Measurements from ENCODE around the gene ASCL5. TPM values are rescaled to one million over a fixed set of nuclear protein-coding genes. Genes with fewer than 3 reads are reported as not detected.

Gene ASCL5
- total RNA-seq, 1 donor from 2014 or later: not detected

DNA sequence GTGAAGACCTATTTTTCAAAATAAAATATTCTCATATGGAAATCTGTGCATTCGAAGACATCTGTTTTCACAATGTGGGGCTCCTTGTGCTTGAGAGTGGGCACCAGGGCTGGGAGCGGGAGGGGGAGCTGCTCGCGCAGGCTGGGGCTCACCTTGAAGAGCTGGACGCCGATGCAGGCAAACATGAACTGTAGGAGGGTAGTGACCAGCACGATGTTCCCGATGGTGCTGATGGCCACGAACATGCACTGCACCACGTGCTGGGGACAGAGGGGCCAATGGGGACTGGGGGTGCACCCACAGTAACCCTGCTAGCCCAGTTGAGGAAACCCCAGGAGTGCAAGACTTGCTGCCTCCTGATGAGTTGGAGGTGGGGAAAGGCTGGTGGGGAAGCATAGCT lies 61.3 kb downstream of the ASCL5 start:
- Mint-ChIP-seq H3K4me3 (no peak overlapping the region), H3K27me3 (peaks cover 16% of the 10 kb centered on the region), H3K9me3 (no peaks in the 10 kb centered on the region), H3K36me3 (ENCODE audit: low read depth) (no peaks in the 10 kb centered on the region), H3K4me1 (no peaks in the 10 kb centered on the region), H3K27ac (no peak overlapping the region)
- ATAC-seq (ENCODE audit: low read depth): no peak
- CTCF ChIA-PET: interaction anchor here (1.0 kb wide), 1 partner anchor 444 kb away, joined by 3 read pairs; no protein-coding TSS in a partner anchor
- POLR2A ChIA-PET: no interaction called here
- TF ChIP-seq, protein P1, sequence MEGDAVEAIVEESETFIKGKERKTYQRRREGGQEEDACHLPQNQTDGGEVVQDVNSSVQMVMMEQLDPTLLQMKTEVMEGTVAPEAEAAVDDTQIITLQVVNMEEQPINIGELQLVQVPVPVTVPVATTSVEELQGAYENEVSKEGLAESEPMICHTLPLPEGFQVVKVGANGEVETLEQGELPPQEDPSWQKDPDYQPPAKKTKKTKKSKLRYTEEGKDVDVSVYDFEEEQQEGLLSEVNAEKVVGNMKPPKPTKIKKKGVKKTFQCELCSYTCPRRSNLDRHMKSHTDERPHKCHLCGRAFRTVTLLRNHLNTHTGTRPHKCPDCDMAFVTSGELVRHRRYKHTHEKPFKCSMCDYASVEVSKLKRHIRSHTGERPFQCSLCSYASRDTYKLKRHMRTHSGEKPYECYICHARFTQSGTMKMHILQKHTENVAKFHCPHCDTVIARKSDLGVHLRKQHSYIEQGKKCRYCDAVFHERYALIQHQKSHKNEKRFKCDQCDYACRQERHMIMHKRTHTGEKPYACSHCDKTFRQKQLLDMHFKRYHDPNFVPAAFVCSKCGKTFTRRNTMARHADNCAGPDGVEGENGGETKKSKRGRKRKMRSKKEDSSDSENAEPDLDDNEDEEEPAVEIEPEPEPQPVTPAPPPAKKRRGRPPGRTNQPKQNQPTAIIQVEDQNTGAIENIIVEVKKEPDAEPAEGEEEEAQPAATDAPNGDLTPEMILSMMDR (IDR thresholded peaks at IDR 0.05): no peak
- no peak for DNase-seq
- intact Hi-C loops (cut with micrococcal nuclease): no loop called here

DNA sequence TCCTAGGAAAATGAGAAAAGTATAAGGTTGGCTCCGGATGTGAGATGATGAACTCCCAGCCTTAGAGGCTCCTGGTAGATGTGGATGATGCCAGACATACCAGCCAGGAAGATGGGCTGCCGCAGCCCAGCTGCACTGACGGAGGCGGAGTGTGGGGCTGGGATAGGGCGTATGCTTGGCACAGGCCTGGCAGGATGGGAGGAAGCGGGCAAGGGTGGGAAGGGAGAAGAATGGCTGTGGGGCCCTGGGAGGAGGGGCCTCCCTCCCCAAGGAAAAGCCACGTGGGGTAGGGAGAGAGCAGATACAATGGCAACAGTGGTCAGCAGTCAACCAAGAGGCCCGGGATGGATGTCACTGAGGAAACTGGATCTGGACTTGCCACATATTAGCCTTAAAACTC lies 62.2 kb downstream of the ASCL5 start:
- Mint-ChIP-seq H3K4me3 (no peak overlapping the region), H3K27me3 (peaks cover 16% of the 10 kb centered on the region), H3K4me1 (no peaks in the 10 kb centered on the region), H3K36me3 (ENCODE audit: low read depth) (no peaks in the 10 kb centered on the region), H3K9me3 (no peaks in the 10 kb centered on the region), H3K27ac (no peak overlapping the region)
- ATAC-seq (ENCODE audit: low read depth) (no peak), DNase-seq (no peak)
- CTCF ChIA-PET: interaction anchor here (1.0 kb wide), 1 partner anchor 443 kb away, joined by 3 read pairs; no protein-coding TSS in a partner anchor
- TF ChIP-seq, protein P1 (IDR thresholded peaks at IDR 0.05): no peak
- POLR2A ChIA-PET: no interaction called here
- intact Hi-C loops (cut with micrococcal nuclease): no loop called here

Other genes starting within 250 kb of the ASCL5 start
- gene INAVA, start 232.3 kb downstream of the ASCL5 start, total RNA-seq: 0.44 and 0.46 TPM in 2 replicates
- gene KIF21B, start 103.5 kb downstream of the ASCL5 start, total RNA-seq: 28.1 and 31.8 TPM in 2 replicates
- gene CACNA1S, start 14.8 kb downstream of the ASCL5 start, total RNA-seq: not detected in 2 replicates
- 19.0 and 21.7 TPM in 2 replicates for gene TMEM9, start 27.3 kb upstream of the ASCL5 start, total RNA-seq
- not detected in 2 replicates for gene IGFN1, start 63.6 kb upstream of the ASCL5 start, total RNA-seq
- gene PKP1, start 156.3 kb upstream of the ASCL5 start, total RNA-seq: not detected in 2 replicates